ENCODE data around the gene GALNT2.

- TF ChIP-seq CTCF (IDR thresholded peaks at IDR 0.05) (no peak), POLR2A (IDR thresholded peaks at IDR 0.05) (no peak)
Observed at GRCh38 chr1:230189341-230189740, 122.3 kb downstream of the GALNT2 start.

Data from tibial nerve (tissue), 3 donors.